LHCN-M2 (cell line): ENCODE results near the gene BRD4. TPM values are rescaled to one million over a fixed set of nuclear protein-coding genes. Genes with fewer than 3 reads are reported as not detected.
"Not testable (repeated sequence)": the region's sequence is repeated elsewhere in the genome, so short reads cannot be mapped to it uniquely, and the experiment has no call there.

Source experiments
- DNase-seq: peaks from one replicate; pipeline ENCODE4 v3.0.0-alpha.2; 2012; ENCODE audit warnings: low read depth
- total RNA-seq: library from RNA; depleted of rRNA; stranded (reverse); fragments of >200 nt; gene quantifications from 2 replicates; pipeline ENCODE4 v1.2.3, GENCODE V29; 2014

The BRD4 gene
- total RNA-seq, 1 experiment from 2014 or later = 15.6 TPM

- DNase-seq = not testable (repeated sequence)
These were observed 27.7 kb upstream of the BRD4 start for GRCh38 chr19:15360015-15360414.

GRCh38 chr19:15358918-15359317, 26.6 kb upstream of the BRD4 start:
- DNase-seq = no peak

- DNase-seq = no peak
These were observed 25.6 kb upstream of the BRD4 start for GRCh38 chr19:15357906-15358305.

GRCh38 chr19:15354566-15355296, 22.4 kb upstream of the BRD4 start:
- no peak for DNase-seq

GRCh38 chr19:15353908-15354307, 21.6 kb upstream of the BRD4 start:
- no peak for DNase-seq

- DNase-seq = not testable (repeated sequence)
These were observed 20.2 kb upstream of the BRD4 start for GRCh38 chr19:15352535-15352934.

- not testable (repeated sequence) for DNase-seq
These were observed 9.0 kb upstream of the BRD4 start for GRCh38 chr19:15341328-15341727.

GRCh38 chr19:15340086-15340485, 7.7 kb upstream of the BRD4 start:
- no peak for DNase-seq

GRCh38 chr19:15337202-15337601, 4.9 kb upstream of the BRD4 start:
- peak; percentile 61 for DNase-seq

GRCh38 chr19:15335992-15336391, 3.7 kb upstream of the BRD4 start:
- DNase-seq = not testable (repeated sequence)

GRCh38 chr19:15331419-15332310, 674 bp downstream of the BRD4 start:
- peak; percentile 25 for DNase-seq

- DNase-seq = peak; percentile 54
These were observed 1.4 kb downstream of the BRD4 start for GRCh38 chr19:15330801-15331418.

GRCh38 chr19:15328312-15328711, 4.0 kb downstream of the BRD4 start:
- no peak for DNase-seq

GRCh38 chr19:15324791-15325519, 7.4 kb downstream of the BRD4 start:
- no peak for DNase-seq

GRCh38 chr19:15323496-15324235, 8.7 kb downstream of the BRD4 start:
- DNase-seq = peak; percentile 64

- no peak for DNase-seq
These were observed 10.6 kb downstream of the BRD4 start for GRCh38 chr19:15321739-15322138.

- peak; percentile 56 for DNase-seq
These were observed 12.2 kb downstream of the BRD4 start for GRCh38 chr19:15320116-15320515.

GRCh38 chr19:15318241-15318691, 14.1 kb downstream of the BRD4 start:
- DNase-seq = peak; percentile 42

GRCh38 chr19:15317392-15318071, 14.8 kb downstream of the BRD4 start:
- peak; percentile 36 for DNase-seq

- DNase-seq = no peak
These were observed 15.8 kb downstream of the BRD4 start for GRCh38 chr19:15316498-15316897.
